ENCODE data around the gene PROKR1.

DNA sequence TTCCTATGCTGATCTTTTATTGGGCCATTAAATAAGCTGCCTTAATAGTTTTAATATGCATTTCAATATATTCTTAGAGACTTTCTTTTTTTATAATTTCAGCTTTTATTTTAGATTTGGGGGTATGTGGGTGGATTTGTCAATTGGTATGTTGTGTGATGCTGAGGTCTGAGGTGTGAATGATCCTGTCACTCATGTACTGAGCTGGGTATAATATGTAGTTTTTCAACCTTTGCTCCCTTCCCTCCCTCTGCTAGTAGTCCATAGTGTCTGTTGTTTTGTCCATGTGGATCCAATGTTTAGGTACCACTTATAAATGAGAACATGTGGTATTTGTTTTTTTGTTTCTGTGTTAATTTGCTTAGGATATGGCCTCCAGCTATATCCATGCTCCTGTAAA lies 35.5 kb upstream of the PROKR1 start:
- TF ChIP-seq, protein P1, sequence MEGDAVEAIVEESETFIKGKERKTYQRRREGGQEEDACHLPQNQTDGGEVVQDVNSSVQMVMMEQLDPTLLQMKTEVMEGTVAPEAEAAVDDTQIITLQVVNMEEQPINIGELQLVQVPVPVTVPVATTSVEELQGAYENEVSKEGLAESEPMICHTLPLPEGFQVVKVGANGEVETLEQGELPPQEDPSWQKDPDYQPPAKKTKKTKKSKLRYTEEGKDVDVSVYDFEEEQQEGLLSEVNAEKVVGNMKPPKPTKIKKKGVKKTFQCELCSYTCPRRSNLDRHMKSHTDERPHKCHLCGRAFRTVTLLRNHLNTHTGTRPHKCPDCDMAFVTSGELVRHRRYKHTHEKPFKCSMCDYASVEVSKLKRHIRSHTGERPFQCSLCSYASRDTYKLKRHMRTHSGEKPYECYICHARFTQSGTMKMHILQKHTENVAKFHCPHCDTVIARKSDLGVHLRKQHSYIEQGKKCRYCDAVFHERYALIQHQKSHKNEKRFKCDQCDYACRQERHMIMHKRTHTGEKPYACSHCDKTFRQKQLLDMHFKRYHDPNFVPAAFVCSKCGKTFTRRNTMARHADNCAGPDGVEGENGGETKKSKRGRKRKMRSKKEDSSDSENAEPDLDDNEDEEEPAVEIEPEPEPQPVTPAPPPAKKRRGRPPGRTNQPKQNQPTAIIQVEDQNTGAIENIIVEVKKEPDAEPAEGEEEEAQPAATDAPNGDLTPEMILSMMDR (IDR thresholded peaks at IDR 0.05): no peak
- TF ChIP-seq EP300 (IDR thresholded peaks at IDR 0.05): no peak
- TF ChIP-seq POLR2AphosphoS5 (IDR thresholded peaks at IDR 0.05): no peak

All from stomach (tissue), 4 donors.